Smooth muscle cell of the brain vasculature (primary cell): Measurements from ENCODE around the gene PKP1.

Experiments
- DNase-seq: peaks from one replicate; pipeline ENCODE4 v3.0.0-alpha.2; 2012; ENCODE audit warnings: low read depth, low spot score

Gene PKP1

GRCh38 chr1:201260236-201260590 lies 23.1 kb upstream of the PKP1 start:
- no peak for DNase-seq

GRCh38 chr1:201260648-201261311 lies 22.5 kb upstream of the PKP1 start:
- DNase-seq, result no peak

GRCh38 chr1:201261771-201262547 lies 21.3 kb upstream of the PKP1 start:
- DNase-seq, result no peak

GRCh38 chr1:201262963-201263608 lies 20.2 kb upstream of the PKP1 start:
- DNase-seq, result no peak

GRCh38 chr1:201264072-201264471 lies 19.2 kb upstream of the PKP1 start:
- no peak for DNase-seq

- no peak for DNase-seq
Measured at GRCh38 chr1:201264554-201264953, 18.8 kb upstream of the PKP1 start.

GRCh38 chr1:201265756-201266155 lies 17.6 kb upstream of the PKP1 start:
- DNase-seq, result no peak

GRCh38 chr1:201266276-201266675 lies 17.0 kb upstream of the PKP1 start:
- DNase-seq, result no peak

GRCh38 chr1:201266774-201267173 lies 16.5 kb upstream of the PKP1 start:
- no peak for DNase-seq

- no peak for DNase-seq
Measured at GRCh38 chr1:201267481-201268229, 15.7 kb upstream of the PKP1 start.

GRCh38 chr1:201268604-201269151 lies 14.6 kb upstream of the PKP1 start:
- DNase-seq, result peak; percentile 39

GRCh38 chr1:201269281-201269680 lies 14.0 kb upstream of the PKP1 start:
- no peak for DNase-seq

- DNase-seq, result no peak
Measured at GRCh38 chr1:201269900-201270410, 13.4 kb upstream of the PKP1 start.

GRCh38 chr1:201270616-201271390 lies 12.5 kb upstream of the PKP1 start:
- no peak for DNase-seq

GRCh38 chr1:201272799-201273198 lies 10.5 kb upstream of the PKP1 start:
- no peak for DNase-seq

GRCh38 chr1:201274616-201275252 lies 8.6 kb upstream of the PKP1 start:
- no peak for DNase-seq

- no peak for DNase-seq
Measured at GRCh38 chr1:201275253-201275666, 8.0 kb upstream of the PKP1 start.

GRCh38 chr1:201276891-201277290 lies 6.4 kb upstream of the PKP1 start:
- no peak for DNase-seq

- no peak for DNase-seq
Measured at GRCh38 chr1:201277441-201277840, 5.9 kb upstream of the PKP1 start.

GRCh38 chr1:201279313-201279712 lies 4.0 kb upstream of the PKP1 start:
- no peak for DNase-seq
